Epidermal melanocyte (primary cell): ENCODE results near the gene CFB.
A peak's percentile ranks its signal among the peaks of the same experiment; 100 is the strongest.
"Not testable (repeated sequence)": the region's sequence is repeated elsewhere in the genome, so short reads cannot be mapped to it uniquely, and the experiment has no call there.

Experiments
- DNase-seq: peaks from one replicate; pipeline ENCODE4 v3.0.0; 2011; ENCODE audit warnings: low spot score; ENCODE audit not compliant: insufficient read length

Gene CFB

DNA sequence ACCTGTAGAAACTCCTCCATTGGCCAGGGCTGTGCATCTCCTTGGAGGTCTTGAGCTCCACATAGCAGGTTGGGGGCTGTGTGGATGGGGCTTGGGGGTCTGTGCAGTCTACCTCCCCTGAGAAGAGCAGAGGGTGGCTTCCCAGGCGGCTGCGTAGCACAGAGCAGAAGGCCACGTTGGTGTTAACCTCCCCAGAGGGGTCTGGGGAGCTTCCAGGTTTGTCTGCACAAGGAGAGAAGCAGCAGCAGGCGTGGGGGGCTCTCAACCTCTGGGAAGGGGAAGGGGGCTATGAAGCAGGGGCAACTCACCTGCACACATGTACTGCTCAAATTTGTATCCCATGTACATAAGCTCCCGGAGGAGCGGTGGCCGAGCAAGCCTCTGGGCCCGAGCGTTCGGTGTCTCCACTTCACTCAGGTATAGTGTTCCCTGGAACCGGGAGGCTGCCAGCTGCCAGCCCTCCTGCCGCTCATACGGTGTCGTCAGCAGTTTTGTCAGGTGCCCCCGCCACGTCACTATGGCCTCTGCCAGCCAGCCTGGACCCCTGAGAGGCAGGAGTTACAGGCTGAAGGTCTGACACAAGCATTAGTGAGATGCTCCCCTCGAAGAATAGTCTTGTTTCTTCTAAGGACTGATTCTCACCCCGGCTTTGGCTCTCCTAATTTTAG lies 24.8 kb downstream of the CFB start:
- DNase-seq, result no peak

DNA sequence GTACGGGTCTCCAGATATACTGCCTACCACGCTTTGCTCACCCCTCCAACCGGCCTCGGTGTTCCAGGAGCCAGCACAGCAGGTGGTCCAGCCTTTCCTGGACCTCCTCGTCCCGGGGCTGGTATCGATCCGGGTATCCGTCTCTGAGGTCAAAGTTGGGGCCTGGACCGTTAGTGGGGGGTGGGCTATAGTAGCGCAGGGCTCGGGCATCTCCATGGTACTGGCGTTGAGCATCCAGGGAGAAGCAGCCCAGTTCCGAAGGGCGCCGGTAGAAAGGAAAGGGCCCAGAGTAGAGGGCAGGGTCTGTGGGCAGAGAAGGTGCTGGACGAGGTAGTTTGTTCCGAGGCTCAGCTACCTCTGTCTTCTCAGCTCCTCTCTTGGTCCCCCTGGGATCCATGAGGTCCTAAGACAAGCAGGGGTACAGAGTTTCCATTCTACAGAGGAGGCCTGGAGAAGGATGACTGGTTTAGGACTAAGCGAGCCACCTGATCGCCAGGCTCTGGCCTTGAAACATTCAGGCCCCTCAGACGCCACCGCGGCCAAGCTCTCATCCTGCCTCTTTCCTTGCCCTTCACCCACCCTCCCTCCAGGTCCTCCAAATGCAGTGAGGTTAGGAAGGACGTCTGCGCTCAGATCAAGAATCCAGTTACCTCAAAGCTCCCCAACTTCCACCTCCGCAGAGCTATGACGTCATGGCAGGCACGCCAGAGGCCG lies 25.5 kb downstream of the CFB start:
- DNase-seq, result no peak

DNA sequence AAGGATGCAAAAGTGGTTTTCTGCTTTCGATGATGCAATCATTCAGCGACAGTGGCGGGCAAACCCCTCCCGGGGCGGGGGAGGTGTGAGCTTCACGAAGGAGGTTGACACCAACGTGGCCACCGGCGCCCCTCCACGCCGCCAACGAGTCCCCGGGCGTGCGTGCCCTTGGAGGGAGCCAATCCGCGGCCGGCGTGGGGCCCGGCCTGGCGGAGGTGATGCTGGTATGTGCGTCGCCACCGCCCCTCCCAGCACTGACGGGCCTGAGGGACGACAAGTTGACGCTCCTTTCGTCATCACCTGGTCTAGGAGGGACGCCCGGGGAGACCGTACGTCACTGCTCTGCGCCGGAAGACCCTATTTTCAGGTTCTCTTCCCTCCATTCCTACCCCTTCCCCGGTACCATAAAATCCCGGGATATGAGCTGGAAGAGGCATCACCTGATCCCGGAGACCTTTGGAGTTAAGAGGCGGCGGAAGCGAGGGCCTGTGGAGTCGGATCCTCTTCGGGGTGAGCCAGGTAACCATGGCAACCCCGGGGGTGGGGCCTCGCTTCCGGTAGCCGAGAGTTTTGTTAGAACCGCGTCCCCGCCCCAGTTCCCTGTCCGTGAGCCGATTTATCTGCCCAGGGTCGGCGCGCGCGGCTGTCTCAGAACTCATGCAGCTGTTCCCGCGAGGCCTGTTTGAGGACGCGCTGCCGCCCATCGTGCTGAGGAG lies 26.3 kb downstream of the CFB start, which contains the start of gene DXO:
TSS of gene DXO (minus strand) at position 146 of the 716 bp plus-strand sequence. CDS start 463 bp downstream, outside the sequence.
- peak; percentile 100 for DNase-seq

DNA sequence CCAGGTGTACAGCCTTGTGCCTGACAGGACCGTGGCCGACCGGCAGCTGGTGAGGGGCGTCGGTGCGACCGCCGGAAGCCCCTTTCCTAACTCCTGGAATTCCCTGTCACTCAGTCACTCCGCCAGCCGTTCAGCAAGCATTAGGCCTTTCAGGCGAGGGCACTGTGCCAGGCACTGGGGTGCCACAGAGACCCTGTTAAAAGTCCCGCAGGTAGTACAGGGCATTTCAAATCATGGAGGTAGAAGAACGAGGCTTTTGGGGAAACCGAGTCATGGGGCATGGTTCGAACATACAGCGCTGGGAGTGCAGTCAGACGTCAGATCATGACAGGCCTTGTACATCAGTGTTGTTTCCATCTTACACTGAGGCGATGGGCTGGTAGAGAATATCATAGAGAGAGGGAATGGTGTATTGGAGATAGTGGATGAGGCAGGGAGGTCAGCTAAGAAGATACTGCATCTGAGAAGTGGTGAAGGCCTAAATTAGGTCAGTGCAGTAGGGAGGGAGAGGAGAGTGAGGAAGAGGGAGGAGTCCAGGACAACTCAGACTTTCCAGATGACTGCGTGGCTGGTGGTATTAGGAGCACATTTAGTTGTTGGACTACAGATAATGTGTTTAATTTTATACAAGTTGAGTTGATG lies 26.9 kb downstream of the CFB start:
- no peak for DNase-seq

DNA sequence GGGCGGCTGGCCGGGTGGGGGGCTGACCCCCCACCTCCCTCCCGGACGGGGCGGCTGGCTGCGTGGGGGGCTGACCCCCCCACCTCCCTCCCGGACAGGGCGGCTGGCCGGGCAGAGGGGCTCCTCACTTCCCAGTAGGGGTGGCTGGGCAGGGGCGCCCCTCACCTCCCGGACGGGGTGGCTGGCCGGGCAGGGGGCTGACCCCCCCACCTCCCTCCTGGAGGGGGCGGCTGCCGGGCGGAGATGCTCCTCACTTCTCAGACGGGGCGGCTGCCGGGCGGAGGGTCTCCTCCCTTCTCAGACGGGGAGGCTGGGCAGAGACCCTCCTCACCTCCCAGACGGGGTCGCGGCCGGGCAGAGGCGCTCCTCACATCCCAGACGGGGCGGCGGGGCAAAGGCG lies 30.2 kb downstream of the CFB start:
- not testable (repeated sequence) for DNase-seq

DNA sequence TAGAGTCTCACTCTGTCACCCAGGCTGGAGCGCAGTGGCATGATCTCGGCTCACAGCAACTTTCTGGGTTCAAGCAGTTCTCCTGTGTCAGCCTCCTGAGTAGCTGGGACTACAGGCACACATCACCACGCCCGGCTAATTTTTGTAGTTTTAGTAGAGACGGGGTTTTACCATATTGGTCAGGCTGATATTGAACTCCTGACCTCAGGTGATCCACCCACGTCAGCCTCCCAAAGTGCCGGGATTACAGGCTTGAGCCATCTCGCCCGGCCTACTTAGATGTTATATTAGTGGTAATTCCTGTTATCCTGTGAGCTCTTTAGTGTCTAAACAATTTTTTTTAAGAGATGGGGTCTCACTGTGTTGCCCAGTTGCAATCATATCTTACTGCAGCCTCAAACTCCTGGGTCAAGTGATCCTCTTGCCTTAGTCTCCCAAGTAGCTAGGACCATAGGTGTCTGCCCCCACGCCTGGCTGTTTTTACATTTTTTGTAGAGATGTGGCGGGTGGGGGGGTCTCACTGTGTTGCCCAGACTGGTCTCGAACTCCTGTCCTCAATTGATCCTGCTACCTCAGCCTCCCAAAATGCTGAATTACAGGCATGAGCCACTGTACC lies 32.0 kb downstream of the CFB start:
- no peak for DNase-seq

DNA sequence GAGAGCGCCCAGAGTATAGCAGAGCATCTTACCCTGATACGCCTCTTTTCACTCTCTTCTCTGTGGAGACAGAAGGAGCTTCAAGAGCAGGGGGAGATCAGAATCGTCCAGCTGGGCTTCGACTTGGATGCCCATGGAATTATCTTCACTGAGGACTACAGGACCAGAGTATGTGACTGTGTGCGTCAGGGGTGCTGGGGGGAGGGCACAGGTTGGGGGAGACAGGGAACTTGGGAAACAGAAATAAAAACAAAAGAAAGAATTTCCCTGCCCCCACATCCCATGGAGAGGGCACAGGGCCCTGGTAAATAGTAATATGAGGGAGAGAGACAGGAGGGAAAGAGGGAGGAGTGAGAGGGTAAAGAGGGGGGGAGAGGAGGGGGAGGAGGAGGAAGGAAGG lies 32.9 kb downstream of the CFB start:
- DNase-seq, result no peak

DNA sequence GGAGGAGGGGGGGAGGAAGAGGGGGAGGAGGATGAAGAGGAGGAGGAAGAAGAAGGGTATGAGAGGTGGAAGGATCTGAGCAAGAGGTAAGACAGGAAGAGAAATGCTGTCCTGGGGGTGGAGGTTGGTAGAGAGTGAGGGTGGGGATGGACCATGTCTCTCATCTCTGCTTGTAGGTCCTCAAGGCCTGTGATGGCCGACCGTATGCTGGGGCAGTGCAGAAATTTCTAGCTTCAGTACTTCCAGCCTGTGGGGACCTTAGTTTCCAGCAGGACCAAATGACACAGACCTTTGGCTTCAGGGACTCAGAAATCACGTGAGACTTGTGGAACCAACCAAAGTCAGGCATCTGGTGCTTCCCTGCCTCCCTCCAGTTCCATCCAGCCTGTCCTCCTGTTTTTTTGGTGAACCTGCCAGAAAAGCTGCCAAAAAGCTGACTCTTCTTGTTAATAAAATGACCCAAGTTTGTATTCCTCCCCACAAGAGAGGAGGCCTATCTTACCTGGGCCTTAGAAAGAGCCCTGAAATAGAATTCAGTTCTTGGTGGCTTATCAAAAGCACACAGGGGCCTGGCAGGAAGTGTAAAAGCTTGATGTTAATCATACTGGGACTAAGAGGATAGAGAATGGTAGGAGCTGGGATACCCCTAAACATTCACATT lies 33.5 kb downstream of the CFB start:
- no peak for DNase-seq

DNA sequence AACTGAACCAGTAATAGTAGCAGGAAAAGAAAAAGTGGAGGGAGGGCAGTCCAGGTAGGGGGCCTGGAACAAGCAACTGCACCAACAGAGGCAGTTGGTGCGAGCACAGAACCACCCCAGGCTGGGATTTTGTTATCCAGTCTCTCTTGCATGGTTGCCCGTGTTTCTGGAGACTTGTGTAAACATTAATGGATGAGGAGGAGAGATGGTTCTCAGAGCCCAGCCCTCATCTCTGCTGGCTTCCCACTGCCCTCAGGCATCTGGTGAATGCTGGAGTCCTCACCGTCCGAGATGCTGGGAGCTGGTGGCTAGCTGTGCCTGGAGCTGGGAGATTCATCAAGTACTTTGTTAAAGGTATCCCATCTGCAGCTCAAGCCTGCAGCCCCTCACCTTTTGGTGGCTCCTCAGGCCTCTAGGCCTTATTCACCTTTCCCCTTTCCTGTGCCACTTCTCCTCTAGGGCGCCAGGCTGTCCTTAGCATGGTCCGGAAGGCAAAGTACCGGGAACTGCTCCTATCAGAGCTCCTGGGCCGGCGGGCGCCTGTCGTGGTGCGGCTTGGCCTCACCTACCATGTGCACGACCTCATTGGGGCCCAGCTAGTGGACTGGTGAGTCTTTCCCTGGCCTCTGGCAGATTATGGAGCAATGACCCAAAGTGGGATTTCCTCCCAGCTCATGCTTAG lies 34.4 kb downstream of the CFB start:
- DNase-seq, result not testable (repeated sequence)

DNA sequence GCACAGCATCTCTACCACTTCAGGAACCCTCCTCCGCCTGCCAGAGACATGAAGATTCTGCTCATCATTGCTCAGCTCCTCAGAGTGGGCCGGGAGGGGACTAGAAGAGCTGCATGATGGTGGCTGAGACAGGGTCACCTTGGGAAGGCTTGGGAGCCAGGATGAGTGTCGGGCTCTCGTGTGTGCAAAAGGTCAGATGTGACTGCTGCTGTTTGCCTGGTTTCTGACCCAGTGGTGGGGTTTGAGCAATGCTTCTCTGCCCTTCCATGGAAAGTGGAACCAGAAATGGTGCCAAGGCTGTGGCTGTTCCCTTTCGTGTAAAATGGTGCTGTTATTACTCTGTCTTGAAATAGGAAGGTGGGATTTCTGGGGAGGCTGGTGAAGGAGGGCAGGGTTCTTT lies 35.1 kb downstream of the CFB start:
- DNase-seq, result not testable (repeated sequence)

DNA sequence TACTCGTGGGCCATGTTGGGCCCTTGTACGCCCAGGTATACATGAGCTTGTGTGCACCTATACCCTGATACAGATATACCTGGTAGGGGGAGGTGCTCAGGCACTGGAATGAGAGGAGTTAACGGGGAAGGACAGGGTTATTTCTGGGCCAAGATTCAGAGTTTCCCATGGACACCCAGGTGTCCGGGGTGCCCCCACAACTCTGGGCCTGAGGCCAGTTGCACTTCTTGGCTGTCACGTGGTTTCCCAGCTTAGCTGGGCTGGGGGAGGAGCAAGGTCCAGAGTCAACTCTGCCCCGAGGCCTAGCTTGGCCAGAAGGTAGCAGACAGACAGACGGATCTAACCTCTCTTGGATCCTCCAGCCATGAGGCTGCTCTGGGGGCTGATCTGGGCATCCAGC lies 35.8 kb downstream of the CFB start, which contains the start of gene C4A:
TSS of gene C4A (plus strand) at position 314 of the 400 bp plus-strand sequence. CDS start at position 365, 51 bp downstream.
- not testable (repeated sequence) for DNase-seq

DNA sequence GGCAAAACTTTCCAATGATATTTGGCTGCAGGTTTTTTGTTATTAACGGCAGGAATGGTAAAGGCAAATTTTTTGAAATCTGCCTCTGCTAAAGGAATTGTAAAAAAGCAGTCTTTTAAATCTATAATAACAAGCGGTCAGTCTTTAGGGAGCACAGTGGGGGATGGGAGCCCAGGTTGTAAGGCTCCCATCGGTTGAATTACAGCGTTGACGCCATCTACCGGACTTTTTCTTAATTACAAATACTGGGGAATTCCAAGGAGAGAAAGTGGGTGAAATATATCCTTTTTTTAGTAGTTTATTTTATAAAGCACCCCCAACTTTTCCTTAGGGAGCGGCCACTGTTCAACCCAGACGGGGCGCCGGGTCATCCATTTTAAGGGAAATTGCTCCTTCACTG lies 43.5 kb downstream of the CFB start:
- DNase-seq, result not testable (repeated sequence)

DNA sequence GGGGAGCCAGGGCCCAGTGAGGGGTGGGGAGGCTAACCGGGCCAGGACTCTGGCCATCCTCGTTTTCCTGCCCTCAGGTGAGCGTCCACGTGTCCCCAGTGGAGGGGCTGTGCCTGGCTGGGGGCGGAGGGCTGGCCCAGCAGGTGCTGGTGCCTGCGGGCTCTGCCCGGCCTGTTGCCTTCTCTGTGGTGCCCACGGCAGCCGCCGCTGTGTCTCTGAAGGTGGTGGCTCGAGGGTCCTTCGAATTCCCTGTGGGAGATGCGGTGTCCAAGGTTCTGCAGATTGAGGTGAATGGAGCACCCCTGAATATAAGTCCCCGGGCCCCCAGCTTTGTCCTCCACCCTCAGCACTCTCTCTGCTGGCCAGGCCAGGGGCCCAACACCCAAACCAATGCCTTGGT lies 48.5 kb downstream of the CFB start:
- not testable (repeated sequence) for DNase-seq

DNA sequence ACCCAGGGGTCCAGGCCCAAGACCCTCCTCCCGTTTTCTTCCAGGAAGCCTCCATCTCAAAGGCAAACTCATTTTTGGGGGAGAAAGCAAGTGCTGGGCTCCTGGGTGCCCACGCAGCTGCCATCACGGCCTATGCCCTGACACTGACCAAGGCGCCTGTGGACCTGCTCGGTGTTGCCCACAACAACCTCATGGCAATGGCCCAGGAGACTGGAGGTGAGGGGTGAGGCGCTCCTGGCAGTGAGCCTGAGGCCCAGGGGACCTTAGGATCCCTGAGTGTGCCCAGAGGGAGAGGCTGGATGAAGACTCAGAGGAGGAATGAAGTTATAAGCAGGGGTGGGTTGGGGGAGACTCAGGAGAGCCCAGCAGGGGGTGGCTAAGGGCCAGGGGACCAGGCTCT lies 50.5 kb downstream of the CFB start:
- DNase-seq, result not testable (repeated sequence)
